Measurements from ENCODE around the gene FREM2. TPM values are rescaled to one million over a fixed set of nuclear protein-coding genes. Genes with fewer than 3 reads are reported as not detected.

FREM2 gene
- total and polyA plus RNA-seq, 2 of the 13 experiments (the other 11 are each of a cell fraction or from before 2014, with no cell fraction given): not detected

GRCh38 chr13:38733146-38733545 is 46.3 kb downstream of the FREM2 start:
- Histone ChIP-seq H3K27me3 (ENCODE audit: control insufficient read depth in 1 of 2, insufficient read depth in 2 of 2, low read length in 2 of 2) (no peaks in the 10 kb centered on the region), H3K36me3 (replicated peaks in 1 of 2; ENCODE audit: control insufficient read depth in 1 of 2, insufficient read depth in 2 of 2, low read length in 2 of 2) (no peaks in the 10 kb centered on the region), H3K9ac (ENCODE audit: insufficient read depth, low read depth, low read length) (no peak overlapping the region), H3K27ac (ENCODE audit: extremely low read length, insufficient read depth, low read length) (no peak overlapping the region), H4K20me1 (ENCODE audit: insufficient read depth, low read length) (no peaks in the 10 kb centered on the region), H2AFZ (ENCODE audit: low read length) (no peak overlapping the region), H3K9me3 (ENCODE audit: low read length) (no peaks in the 10 kb centered on the region), H3K4me2 (ENCODE audit: low read depth, low read length) (no peak overlapping the region), H3K4me3 (replicated peaks in 1 of 3; ENCODE audit: insufficient read depth in 1 of 3, low read depth in 2 of 3, low read length in 3 of 3) (no peak overlapping the region), H3K79me2 (ENCODE audit: insufficient read depth, low read length) (no peaks in the 10 kb centered on the region), H3K4me1 (ENCODE audit: insufficient read depth, low read length) (no peaks in the 10 kb centered on the region)
- ChIA-PET CTCF (ENCODE audit: low intra/inter-chr PET ratio, low total read pairs) (no interaction called here), POLR2A (no interaction called here)
- TF ChIP-seq NFIC (IDR thresholded peaks at IDR 0.05; ENCODE audit: low read length) (no peak), IRX3 (CRISPR knock-in tag; IDR thresholded peaks at IDR 0.05; ENCODE audit: borderline replicate concordance, low read depth) (no peak), KDM6A (CRISPR knock-in tag; IDR thresholded peaks at IDR 0.05; ENCODE audit: low read depth) (no peak), ZNF710 (CRISPR knock-in tag; IDR thresholded peaks at IDR 0.05; ENCODE audit: borderline replicate concordance) (no peak), ZNF547 (CRISPR knock-in tag; IDR thresholded peaks at IDR 0.05) (no peak), SAP130 (CRISPR knock-in tag; IDR thresholded peaks at IDR 0.05; ENCODE audit: low read depth) (no peak), NFRKB (IDR thresholded peaks at IDR 0.05) (no peak), SKI (IDR thresholded peaks at IDR 0.05; ENCODE audit: partially characterized antibody) (no peak), TFAP4 (IDR thresholded peaks at IDR 0.05; ENCODE audit: borderline replicate concordance, low read depth) (no peak), SP5 (CRISPR knock-in tag; IDR thresholded peaks at IDR 0.05; ENCODE audit: borderline replicate concordance, low read depth) (no peak), ELF1 (CRISPR knock-in tag; IDR thresholded peaks at IDR 0.05) (no peak), CEBPG (CRISPR knock-in tag; IDR thresholded peaks at IDR 0.05) (no peak), MXI1 (IDR thresholded peaks at IDR 0.05; ENCODE audit: borderline replicate concordance, low read depth, low read length) (no peak), MXD3 (CRISPR knock-in tag; IDR thresholded peaks at IDR 0.05) (no peak), SATB2 (CRISPR knock-in tag; IDR thresholded peaks at IDR 0.05) (no peak), GFI1 (CRISPR knock-in tag; IDR thresholded peaks at IDR 0.05; ENCODE audit: borderline replicate concordance) (no peak)
- ATAC-seq (no peak), FAIRE-seq (no peak), DNase-seq (ENCODE audit: low spot score) (no peak)
- in situ Hi-C loops (cut with HindIII; ENCODE audit: extremely low pct_ligation_motif_present, low pct_unique_long_range_greater_than_20kb) (no loop called here), intact Hi-C loops (cut with micrococcal nuclease; ENCODE audit: unreplicated experiment) (no loop called here)
- 0% methylated on average over 1 of the region's 1 CpG for WGBS (ENCODE audit: low lambda C conversion rate)
- BruUV-seq (replicated peaks): no TSS peak
